GM12864 (cell line): ENCODE measurements around the gene KCNT1.

Experiments used
- DNase-seq: peaks from one replicate; pipeline ENCODE4 v3.0.0-alpha.2; 2011; ENCODE audit warnings: low read depth
- H3K4me3 ChIP-seq: 2 replicates; pipeline ENCODE4 v1.5.1; 2011; ENCODE audit warnings: mild to moderate bottlenecking, low read depth, low read length, control low read depth
- TF ChIP-seq, protein P1 (sequence below): IDR thresholded peaks from 2 replicates; pipeline ENCODE4 v1.5.1; 2011; ENCODE audit warnings: low read depth, mild to moderate bottlenecking, moderate library complexity, low read length, control low read depth, inconsistent platforms; ENCODE audit errors: missing control alignments

Gene KCNT1

DNA sequence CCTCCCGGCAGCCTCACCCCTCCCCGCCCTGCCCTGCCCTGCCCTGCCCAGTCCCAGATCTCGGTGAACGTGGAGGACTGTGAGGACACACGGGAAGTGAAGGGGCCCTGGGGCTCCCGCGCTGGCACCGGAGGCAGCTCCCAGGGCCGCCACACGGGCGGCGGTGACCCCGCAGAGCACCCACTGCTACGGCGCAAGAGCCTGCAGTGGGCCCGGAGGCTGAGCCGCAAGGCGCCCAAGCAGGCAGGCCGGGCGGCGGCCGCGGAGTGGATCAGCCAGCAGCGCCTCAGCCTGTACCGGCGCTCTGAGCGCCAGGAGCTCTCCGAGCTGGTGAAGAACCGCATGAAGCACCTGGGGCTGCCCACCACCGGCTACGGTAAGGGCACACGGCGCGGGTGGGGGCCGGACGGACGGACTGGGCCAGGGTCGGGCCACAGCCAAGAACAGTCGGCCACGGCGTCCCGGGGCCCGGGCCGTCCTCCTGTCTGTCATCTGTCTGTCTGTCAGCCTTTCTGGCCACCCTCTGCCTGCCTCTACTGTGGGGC lies 84.2 kb downstream of the KCNT1 start:
- TF ChIP-seq, protein P1, sequence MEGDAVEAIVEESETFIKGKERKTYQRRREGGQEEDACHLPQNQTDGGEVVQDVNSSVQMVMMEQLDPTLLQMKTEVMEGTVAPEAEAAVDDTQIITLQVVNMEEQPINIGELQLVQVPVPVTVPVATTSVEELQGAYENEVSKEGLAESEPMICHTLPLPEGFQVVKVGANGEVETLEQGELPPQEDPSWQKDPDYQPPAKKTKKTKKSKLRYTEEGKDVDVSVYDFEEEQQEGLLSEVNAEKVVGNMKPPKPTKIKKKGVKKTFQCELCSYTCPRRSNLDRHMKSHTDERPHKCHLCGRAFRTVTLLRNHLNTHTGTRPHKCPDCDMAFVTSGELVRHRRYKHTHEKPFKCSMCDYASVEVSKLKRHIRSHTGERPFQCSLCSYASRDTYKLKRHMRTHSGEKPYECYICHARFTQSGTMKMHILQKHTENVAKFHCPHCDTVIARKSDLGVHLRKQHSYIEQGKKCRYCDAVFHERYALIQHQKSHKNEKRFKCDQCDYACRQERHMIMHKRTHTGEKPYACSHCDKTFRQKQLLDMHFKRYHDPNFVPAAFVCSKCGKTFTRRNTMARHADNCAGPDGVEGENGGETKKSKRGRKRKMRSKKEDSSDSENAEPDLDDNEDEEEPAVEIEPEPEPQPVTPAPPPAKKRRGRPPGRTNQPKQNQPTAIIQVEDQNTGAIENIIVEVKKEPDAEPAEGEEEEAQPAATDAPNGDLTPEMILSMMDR = no peak
- no peak overlapping the region for H3K4me3 ChIP-seq
- DNase-seq = no peak

DNA sequence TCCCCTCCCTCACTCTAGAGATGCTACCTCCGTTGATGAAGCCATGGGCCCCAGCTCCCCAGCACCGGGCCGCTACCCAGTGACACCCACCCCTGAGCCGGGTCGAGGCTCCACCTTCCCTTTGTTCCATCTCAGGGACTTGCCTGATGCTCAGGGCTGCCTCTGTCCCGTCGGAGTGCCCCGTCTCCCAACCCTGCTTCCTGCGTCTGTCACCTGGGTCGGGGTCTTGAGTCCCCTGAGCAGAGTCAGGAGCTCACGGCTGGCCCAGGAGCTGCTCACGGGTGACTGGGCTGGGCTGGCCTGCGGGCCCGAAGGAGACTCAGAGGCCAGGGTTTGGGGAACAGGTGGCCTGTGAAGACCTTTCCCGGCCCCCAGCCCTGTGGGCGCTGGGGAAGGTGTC lies 85.3 kb downstream of the KCNT1 start:
- H3K4me3 ChIP-seq = no peak overlapping the region
- TF ChIP-seq, protein P1 = no peak
- no peak for DNase-seq

DNA sequence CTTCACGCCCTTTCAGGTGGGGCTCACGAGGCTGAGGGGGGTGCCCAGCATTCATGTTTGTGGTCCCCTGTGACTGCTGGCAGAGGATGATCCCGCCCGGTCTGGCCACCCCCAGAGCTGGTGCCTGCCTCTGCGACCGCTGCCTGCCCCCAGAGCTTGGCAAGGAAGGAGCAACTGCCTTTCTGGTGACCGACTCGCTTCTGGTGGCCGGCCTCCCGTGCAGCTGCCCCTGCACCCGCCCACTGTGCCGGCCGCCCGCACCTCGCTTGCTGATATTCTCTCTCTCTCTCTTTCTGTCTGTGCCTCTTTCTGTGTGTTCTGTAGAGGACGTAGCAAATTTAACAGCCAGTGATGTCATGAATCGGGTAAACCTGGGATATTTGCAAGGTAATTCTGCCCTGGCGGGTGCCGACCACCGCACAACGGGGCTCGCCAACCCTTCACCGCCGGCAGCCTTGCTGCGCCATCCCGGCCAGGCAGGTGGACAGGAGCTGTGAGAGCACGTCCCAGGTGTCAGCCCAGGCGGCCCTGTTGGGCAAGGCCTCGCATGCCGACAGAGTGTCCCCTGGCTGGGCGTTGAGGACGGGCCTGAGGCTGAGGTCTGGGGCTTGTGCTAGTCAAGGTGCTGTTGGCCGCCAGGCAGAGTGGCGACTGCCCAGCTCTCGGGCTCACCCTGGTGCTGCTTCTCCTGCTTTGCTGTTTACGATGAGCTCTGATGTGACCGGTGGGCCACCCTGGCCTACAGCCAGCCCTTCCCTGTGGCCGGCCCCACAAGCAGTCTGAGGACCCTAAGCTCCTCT lies 86.0 kb downstream of the KCNT1 start:
- DNase-seq = no peak
- TF ChIP-seq, protein P1 = no peak
- no peak overlapping the region for H3K4me3 ChIP-seq

DNA sequence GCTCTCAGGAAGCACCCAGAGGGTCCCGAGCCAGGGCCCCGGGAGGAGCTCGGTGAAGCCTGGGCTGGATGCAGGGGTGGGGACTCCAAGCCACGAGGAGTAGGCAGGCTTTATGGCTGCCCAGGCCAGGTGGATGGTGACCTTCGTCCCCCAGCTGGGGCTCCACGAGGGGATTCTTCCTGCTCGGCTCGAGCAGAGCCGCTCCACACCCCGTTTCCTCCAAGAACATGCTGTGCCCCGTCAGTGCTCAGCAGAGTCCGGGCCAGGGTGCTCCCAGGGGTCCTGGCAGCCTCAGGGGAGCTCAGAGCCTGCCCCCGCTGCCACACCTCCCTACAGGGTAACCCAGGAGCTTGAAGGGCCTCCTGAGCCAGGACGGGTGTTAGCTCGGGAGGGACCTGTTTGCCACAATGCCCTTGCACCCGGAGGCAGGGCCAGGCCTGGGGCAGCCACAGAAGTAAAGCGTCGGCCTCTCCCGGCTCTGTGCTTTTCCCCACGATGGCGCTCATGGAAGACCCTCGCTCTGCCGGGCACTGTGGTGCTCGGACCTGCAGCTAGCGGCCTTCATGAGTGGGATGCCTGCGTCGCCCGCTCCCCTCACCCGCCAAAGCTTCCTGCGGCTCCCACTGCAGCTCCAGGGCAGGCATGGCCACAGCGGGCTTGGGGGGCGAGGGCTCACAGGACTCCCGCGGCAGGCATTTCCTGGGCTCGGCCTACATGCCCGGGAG lies 86.8 kb downstream of the KCNT1 start:
- TF ChIP-seq, protein P1 = no peak
- no peak for DNase-seq
- H3K4me3 ChIP-seq = no peak overlapping the region

DNA sequence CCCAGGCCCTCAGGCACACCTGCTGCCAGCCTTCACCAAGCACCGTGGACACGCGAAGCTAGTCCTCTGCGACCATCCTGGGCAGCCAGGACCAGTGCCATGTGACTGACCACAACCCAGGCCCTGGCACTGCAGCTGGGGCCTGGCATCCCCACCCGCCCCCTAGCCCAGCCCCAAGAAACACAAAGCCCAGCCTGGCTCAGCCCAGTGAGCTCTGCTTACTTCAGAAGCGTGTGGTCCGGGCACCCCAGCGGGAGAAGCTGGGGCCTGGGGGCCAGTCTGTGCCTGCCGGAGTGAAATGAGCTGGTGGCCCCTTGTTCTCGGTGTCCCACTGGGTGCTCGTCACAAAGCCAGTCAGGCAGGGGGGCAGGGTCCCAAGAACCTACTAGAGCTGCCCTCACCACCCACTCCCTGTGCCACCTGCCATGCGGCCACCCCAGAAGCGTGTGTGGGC lies 87.9 kb downstream of the KCNT1 start:
- H3K4me3 ChIP-seq = no peak overlapping the region
- no peak for DNase-seq
- TF ChIP-seq, protein P1 = no peak

DNA sequence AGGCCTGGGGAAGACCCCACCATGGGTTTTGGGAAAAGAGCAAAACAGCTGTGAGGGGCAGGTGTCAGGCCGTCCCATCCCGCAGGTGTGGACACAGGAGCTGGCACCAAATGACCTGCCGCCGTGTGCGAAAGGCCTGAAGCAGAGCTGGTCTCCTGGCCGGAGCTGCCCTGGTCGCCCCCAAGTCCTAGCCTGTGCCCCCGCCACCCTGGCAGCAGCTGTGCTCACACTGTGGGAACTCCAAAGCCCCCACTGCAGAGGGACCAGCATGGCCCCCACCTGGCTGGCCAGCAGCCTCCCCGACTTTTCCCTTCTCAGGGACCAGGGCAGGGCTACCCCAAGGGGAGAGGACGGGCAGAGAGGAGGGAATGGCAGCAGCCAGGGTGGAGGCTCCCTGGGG lies 88.4 kb downstream of the KCNT1 start:
- TF ChIP-seq, protein P1 = no peak
- no peak for DNase-seq
- no peak overlapping the region for H3K4me3 ChIP-seq
